Osteocyte (in vitro differentiated cells): ENCODE results near the gene GCN1. TPM values are rescaled to one million over a fixed set of nuclear protein-coding genes. Genes with fewer than 3 reads are reported as not detected.

ENCODE experiments used
- DNase-seq: peaks from one replicate; pipeline ENCODE4 v3.0.0; 2021; ENCODE audit warnings: mixed read lengths; ENCODE audit not compliant: unreplicated experiment; ENCODE audit errors: extremely low spot score
- H3K27ac Mint-ChIP-seq: one replicate; pipeline ENCODE4 v1.8.0; 2021; ENCODE audit warnings: mild to moderate bottlenecking, mixed read lengths; ENCODE audit not compliant: unreplicated experiment
- H3K27me3 Mint-ChIP-seq: one replicate; pipeline ENCODE4 v1.8.0; 2021; ENCODE audit warnings: mixed read lengths; ENCODE audit not compliant: unreplicated experiment
- H3K36me3 Mint-ChIP-seq: one replicate; pipeline ENCODE4 v1.8.0; 2021; ENCODE audit warnings: mixed read lengths; ENCODE audit not compliant: unreplicated experiment
- H3K4me1 Mint-ChIP-seq: one replicate; pipeline ENCODE4 v1.8.0; 2021; ENCODE audit warnings: mixed read lengths; ENCODE audit not compliant: unreplicated experiment
- H3K4me3 Mint-ChIP-seq: one replicate; pipeline ENCODE4 v1.8.0; 2021; ENCODE audit warnings: mild to moderate bottlenecking, moderate library complexity, mixed read lengths; ENCODE audit not compliant: unreplicated experiment
- H3K9me3 Mint-ChIP-seq: one replicate; pipeline ENCODE4 v1.8.0; 2021; ENCODE audit warnings: mixed read lengths; ENCODE audit not compliant: unreplicated experiment
- CTCF ChIP-seq: fragments of 200-600 bp; sonication (generic); IDR thresholded peaks from 2 replicates; pipeline ENCODE4 v1.5.0; 2021; ENCODE audit warnings: antibody characterized with exemption, mild to moderate bottlenecking, moderate library complexity
- total RNA-seq: library from RNA; stranded (reverse); gene quantifications from 2 replicates; pipeline ENCODE4 v1.2.1, GENCODE V29; 2021

GCN1 gene
- total RNA-seq, 1 donor from 2014 or later, result 115 TPM

- no peaks in the 10 kb centered on the region for H3K9me3 Mint-ChIP-seq
- peak overlapping the region; percentile 87 for H3K27ac Mint-ChIP-seq
- peaks cover 52% of the 10 kb centered on the region for H3K4me1 Mint-ChIP-seq
- peak overlapping the region; percentile 84 for H3K4me3 Mint-ChIP-seq
- DNase-seq, result peak; percentile 99
- no peak for TF ChIP-seq CTCF
- H3K36me3 Mint-ChIP-seq, result peaks cover 3% of the 10 kb centered on the region
- no peaks in the 10 kb centered on the region for H3K27me3 Mint-ChIP-seq
These were observed 77.5 kb downstream of the GCN1 start for GRCh38 chr12:120116792-120117651.

DNA sequence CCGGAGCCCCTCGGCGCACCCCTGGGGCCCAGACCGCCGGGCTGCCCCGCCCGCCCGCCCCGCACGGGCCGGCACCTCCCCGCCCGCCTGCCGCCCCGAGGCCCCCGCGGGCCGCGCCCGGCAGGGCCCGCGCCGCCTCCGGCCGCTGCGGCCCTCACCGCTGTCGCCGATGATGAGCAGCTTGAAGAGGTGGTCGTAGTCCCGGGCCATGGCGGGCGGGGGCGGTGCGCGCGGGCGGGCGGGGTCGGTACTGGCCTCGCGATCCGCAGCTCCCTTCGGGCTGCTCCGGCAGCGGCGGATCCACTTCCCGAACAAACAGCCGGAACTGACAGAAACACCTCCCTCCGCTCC is 78.1 kb downstream of the GCN1 start, which contains the start of gene RAB35:
RAB35 (minus strand) TSS at position 313 of the 351 bp plus-strand sequence; CDS start at position 210, 103 bp downstream.
- Mint-ChIP-seq H3K9me3 (no peaks in the 10 kb centered on the region), H3K4me1 (peaks cover 55% of the 10 kb centered on the region), H3K27ac (peak within 1 kb of the TSS; percentile 96), H3K36me3 (peaks cover 3% of the 10 kb centered on the region), H3K27me3 (no peaks in the 10 kb centered on the region), H3K4me3 (peak within 1 kb of the TSS; percentile 97)
- DNase-seq, result no peak
- no peak for TF ChIP-seq CTCF

DNA sequence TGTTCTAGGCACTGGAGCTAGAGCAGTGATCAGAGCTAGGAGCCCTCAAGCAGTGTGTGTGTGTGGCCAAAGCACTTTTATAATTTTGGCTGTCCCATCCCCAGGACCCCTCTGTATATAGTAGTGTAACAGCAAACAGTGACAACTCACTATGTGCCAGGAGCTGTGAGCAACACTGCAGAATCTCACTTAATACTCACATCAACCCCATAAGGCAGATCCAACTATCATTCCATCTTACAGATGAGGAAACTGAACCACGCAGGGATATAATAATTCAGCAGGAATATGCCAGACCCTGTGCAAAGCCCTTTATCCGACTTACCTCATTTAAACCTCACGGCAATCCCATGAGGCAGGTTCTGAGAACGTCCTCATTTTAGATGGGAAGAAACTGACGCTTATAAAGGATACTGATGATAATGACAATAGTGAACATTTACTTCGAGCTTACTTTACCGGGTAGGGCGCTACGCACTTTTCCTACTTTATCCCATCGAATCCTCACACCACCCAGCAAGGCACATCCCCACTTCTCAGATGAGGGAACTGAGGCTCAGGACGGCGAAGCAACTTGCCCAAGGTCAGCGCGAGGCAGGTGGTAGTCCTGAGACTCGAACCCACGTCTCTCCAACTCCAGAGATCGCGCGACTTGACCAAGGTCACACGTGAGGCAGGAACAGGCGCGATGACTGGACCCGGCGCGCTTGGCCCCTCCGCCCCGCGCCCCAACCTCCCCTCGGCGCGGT is 78.6 kb downstream of the GCN1 start:
- Mint-ChIP-seq H3K9me3 (no peaks in the 10 kb centered on the region), H3K27ac (peak overlapping the region; percentile 96), H3K4me1 (peaks cover 60% of the 10 kb centered on the region), H3K27me3 (no peaks in the 10 kb centered on the region), H3K4me3 (peak overlapping the region; percentile 97), H3K36me3 (peaks cover 3% of the 10 kb centered on the region)
- DNase-seq, result no peak
- no peak for TF ChIP-seq CTCF

GRCh38 chr12:120115066-120115465 is 79.4 kb downstream of the GCN1 start:
- Mint-ChIP-seq H3K27ac (peak overlapping the region; percentile 96), H3K9me3 (no peaks in the 10 kb centered on the region)

More at GRCh38 chr12:120115066-120115465, 79.4 kb downstream of the GCN1 start:
- no peak for TF ChIP-seq CTCF
- Mint-ChIP-seq H3K4me1 (peaks cover 64% of the 10 kb centered on the region), H3K36me3 (peaks cover 3% of the 10 kb centered on the region), H3K27me3 (no peaks in the 10 kb centered on the region), H3K4me3 (peak overlapping the region; percentile 97)
- DNase-seq, result no peak
